Mesothelial cell of epicardium (in vitro differentiated cells): Measurements from ENCODE around the gene LRFN4. TPM values are rescaled to one million over a fixed set of nuclear protein-coding genes. Genes with fewer than 3 reads are reported as not detected.

Source experiments
- DNase-seq, 2 experiments: peaks; one replicate each; pipeline ENCODE4 v3.0.0; 2021; ENCODE audit warnings: low spot score in 2 of 2; ENCODE audit not compliant: unreplicated experiment in 2 of 2
- H3K27ac Mint-ChIP-seq: 2 replicates; pipeline ENCODE4 v1.8.0; 2021; ENCODE audit warnings: mixed read lengths
- H3K27me3 Mint-ChIP-seq: 2 replicates; pipeline ENCODE4 v1.8.0; 2021; ENCODE audit warnings: low read depth, mixed read lengths
- H3K36me3 Mint-ChIP-seq: 2 replicates; pipeline ENCODE4 v1.8.0; 2021; ENCODE audit warnings: mixed read lengths
- H3K4me1 Mint-ChIP-seq: 2 replicates; pipeline ENCODE4 v1.8.0; 2021; ENCODE audit warnings: mixed read lengths
- H3K4me3 Mint-ChIP-seq: 2 replicates; pipeline ENCODE4 v1.8.0; 2021; ENCODE audit warnings: mild to moderate bottlenecking, moderate library complexity, mixed read lengths
- H3K9me3 Mint-ChIP-seq: 2 replicates; pipeline ENCODE4 v1.8.0; 2021; ENCODE audit warnings: mixed read lengths
- CTCF ChIP-seq: fragments of 200-600 bp; sonication (generic); IDR thresholded peaks from one replicate; pipeline ENCODE4 v1.5.0; 2021; ENCODE audit warnings: antibody characterized with exemption; ENCODE audit not compliant: unreplicated experiment
- total RNA-seq: library from RNA; stranded (reverse); gene quantifications from 3 replicates; pipeline ENCODE4 v1.2.1, GENCODE V29; 2021

Gene LRFN4
- total RNA-seq, 1 donor from 2014 or later: 26.6 TPM

- Mint-ChIP-seq H3K27ac (peak within 1 kb of the TSS; percentile 94), H3K4me3 (peak within 1 kb of the TSS; percentile 93), H3K9me3 (no peaks in the 10 kb centered on the region), H3K4me1 (peaks cover 23% of the 10 kb centered on the region), H3K27me3 (no peaks in the 10 kb centered on the region), H3K36me3 (peaks cover 3% of the 10 kb centered on the region)
- peak; percentile 88 to 95 for DNase-seq
- no peak for TF ChIP-seq CTCF
Observed at GRCh38 chr11:66842896-66843775, 13.7 kb upstream of the LRFN4 start, which contains the start of gene RCE1. Gene RCE1, plus strand, starts transcription at chr11:66843441. Its CDS starts 15 bp downstream, at chr11:66843456.

GRCh38 chr11:66843776-66844495 is 12.9 kb upstream of the LRFN4 start:
- peaks cover 23% of the 10 kb centered on the region for H3K4me1 Mint-ChIP-seq
- H3K4me3 Mint-ChIP-seq: peak overlapping the region; percentile 86
- H3K27me3 Mint-ChIP-seq: no peaks in the 10 kb centered on the region
- DNase-seq: no peak
- no peak for TF ChIP-seq CTCF
- peak overlapping the region; percentile 94 for H3K27ac Mint-ChIP-seq
- no peaks in the 10 kb centered on the region for H3K9me3 Mint-ChIP-seq
- H3K36me3 Mint-ChIP-seq: peaks cover 3% of the 10 kb centered on the region

GRCh38 chr11:66844496-66845142 is 12.2 kb upstream of the LRFN4 start:
- TF ChIP-seq CTCF: no peak
- DNase-seq: no peak
- H3K4me3 Mint-ChIP-seq: peak overlapping the region; percentile 86
- no peaks in the 10 kb centered on the region for H3K9me3 Mint-ChIP-seq
- peaks cover 23% of the 10 kb centered on the region for H3K4me1 Mint-ChIP-seq
- H3K36me3 Mint-ChIP-seq: peaks cover 3% of the 10 kb centered on the region
- peak overlapping the region; percentile 94 for H3K27ac Mint-ChIP-seq
- no peaks in the 10 kb centered on the region for H3K27me3 Mint-ChIP-seq

GRCh38 chr11:66845143-66845875 is 11.6 kb upstream of the LRFN4 start:
- Mint-ChIP-seq H3K4me1 (peaks cover 23% of the 10 kb centered on the region), H3K27ac (peak overlapping the region; percentile 94), H3K36me3 (peaks cover 3% of the 10 kb centered on the region), H3K9me3 (no peaks in the 10 kb centered on the region), H3K27me3 (no peaks in the 10 kb centered on the region), H3K4me3 (peak overlapping the region; percentile 86)
- TF ChIP-seq CTCF: no peak
- DNase-seq: no peak

- H3K27ac Mint-ChIP-seq: no peak overlapping the region
- H3K9me3 Mint-ChIP-seq: no peaks in the 10 kb centered on the region
- H3K27me3 Mint-ChIP-seq: no peaks in the 10 kb centered on the region
- no peak for TF ChIP-seq CTCF
- H3K4me1 Mint-ChIP-seq: peaks cover 23% of the 10 kb centered on the region
- peaks cover 3% of the 10 kb centered on the region for H3K36me3 Mint-ChIP-seq
- H3K4me3 Mint-ChIP-seq: peak overlapping the region; percentile 86
- no peak for DNase-seq
Observed at GRCh38 chr11:66845876-66846212, 11.0 kb upstream of the LRFN4 start.
